ENCODE data around the gene RPS6KA2.

GRCh38 chr6:166612471-166612881 lies 14.6 kb downstream of the RPS6KA2 start:
- TF ChIP-seq, protein P1, sequence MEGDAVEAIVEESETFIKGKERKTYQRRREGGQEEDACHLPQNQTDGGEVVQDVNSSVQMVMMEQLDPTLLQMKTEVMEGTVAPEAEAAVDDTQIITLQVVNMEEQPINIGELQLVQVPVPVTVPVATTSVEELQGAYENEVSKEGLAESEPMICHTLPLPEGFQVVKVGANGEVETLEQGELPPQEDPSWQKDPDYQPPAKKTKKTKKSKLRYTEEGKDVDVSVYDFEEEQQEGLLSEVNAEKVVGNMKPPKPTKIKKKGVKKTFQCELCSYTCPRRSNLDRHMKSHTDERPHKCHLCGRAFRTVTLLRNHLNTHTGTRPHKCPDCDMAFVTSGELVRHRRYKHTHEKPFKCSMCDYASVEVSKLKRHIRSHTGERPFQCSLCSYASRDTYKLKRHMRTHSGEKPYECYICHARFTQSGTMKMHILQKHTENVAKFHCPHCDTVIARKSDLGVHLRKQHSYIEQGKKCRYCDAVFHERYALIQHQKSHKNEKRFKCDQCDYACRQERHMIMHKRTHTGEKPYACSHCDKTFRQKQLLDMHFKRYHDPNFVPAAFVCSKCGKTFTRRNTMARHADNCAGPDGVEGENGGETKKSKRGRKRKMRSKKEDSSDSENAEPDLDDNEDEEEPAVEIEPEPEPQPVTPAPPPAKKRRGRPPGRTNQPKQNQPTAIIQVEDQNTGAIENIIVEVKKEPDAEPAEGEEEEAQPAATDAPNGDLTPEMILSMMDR (IDR thresholded peaks at IDR 0.05): no peak
- TF ChIP-seq POLR2A (IDR thresholded peaks at IDR 0.05): no peak
